Measurements from ENCODE around the gene CFD.
"Not testable (repeated sequence)": the region's sequence is repeated elsewhere in the genome, so short reads cannot be mapped to it uniquely, and the experiment has no call there.

CFD gene

DNA sequence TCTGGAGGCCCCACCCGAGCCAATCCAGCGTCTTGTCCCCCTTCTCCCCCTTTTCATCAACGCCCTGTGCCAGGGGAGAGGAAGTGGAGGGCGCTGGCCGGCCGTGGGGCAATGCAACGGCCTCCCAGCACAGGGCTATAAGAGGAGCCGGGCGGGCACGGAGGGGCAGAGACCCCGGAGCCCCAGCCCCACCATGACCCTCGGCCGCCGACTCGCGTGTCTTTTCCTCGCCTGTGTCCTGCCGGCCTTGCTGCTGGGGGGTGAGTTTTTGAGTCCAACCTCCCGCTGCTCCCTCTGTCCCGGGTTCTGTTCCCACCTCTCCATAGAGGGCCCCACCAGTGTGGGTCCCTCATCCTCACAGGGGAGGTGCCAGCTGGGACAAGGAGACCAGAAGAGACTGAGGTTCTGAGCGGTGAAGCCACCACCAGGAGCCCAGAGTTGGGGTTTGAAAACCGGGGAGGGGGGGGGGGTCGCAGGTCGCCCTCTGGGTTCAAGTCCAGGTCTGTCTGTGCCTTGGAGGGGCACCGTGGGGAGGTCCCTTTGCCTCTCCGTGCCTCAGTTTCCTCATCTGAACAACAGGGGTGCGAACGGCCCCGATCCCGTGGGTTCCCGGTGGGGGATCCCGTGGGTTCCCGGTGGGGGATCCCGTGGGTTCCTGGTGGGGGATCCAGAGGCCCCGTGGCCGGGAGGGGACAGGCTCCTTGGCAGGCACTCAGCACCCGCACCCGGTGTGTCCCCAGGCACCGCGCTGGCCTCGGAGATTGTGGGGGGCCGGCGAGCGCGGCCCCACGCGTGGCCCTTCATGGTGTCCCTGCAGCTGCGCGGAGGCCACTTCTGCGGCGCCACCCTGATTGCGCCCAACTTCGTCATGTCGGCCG lies 7.1 kb upstream of the CFD start, which contains the start of gene ELANE:
TSS of gene ELANE (plus strand) at position 168 of the 878 bp plus-strand sequence. CDS start at position 194, 26 bp downstream.
- no peak for DNase-seq (ENCODE audit: low spot score)

DNA sequence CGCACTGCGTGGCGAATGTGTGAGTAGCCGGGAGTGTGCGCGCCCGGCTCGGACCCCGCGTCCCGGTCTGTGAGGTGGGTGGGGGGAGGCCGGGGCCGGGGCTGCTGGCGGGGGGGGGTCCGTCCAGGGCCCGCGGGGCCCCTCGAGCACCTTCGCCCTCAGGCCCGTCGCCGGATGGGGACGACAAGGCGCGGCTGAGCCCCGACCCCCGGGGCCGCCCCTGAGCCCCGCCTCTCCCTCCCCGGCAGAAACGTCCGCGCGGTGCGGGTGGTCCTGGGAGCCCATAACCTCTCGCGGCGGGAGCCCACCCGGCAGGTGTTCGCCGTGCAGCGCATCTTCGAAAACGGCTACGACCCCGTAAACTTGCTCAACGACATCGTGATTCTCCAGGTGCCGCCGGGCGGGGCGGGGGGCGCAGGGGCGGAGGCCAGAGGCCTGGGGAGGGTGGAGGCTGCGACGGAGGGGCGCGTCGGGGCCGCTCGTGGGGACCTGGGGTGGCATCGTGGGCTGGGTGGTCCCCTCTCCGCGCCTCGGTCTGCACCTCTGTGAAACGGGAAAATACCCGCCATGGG lies 6.4 kb upstream of the CFD start:
- DNase-seq (ENCODE audit: low spot score) = no peak

DNA sequence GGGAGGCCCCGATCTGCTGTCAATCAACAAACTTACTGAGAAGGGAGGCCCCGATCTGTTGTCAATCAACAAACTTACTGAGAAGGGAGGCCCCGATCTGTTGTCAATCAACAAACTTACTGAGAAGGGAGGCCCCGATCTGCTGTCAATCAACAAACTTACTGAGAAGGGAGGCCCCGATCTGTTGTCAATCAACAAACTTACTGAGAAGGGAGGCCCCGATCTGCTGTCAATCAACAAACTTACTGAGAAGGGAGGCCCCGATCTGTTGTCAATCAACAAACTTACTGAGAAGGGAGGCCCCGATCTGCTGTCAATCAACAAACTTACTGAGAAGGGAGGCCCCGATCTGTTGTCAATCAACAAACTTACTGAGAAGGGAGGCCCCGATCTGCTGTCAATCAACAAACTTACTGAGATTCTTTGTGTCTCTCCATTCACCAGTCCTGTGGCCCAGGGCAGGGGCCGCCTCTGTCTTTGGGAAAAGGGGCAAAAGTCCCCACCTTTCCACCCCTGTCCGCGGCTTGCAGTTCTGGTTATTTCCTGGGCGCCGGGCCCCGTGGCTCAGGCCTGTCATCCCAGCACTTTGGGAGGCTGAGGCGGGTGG lies 5.7 kb upstream of the CFD start:
- DNase-seq (ENCODE audit: low spot score) = not testable (repeated sequence)

DNA sequence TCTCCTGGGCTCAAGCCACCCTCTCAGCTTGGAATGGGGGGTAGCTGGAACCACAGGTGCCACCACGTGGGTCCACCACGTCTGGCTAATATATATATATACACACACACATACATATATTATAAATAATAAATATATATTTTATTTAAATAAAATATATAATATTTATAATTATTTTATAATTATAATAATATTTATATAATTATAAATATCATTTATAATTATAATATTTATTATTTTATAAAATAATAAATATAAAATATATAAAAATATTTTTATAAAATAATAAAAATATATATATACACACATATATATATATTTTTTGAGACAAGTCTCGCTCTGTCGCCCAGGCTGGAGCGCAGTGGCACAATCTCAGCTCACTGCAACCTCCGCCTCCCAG lies 4.9 kb upstream of the CFD start:
- no peak for DNase-seq (ENCODE audit: low spot score)

DNA sequence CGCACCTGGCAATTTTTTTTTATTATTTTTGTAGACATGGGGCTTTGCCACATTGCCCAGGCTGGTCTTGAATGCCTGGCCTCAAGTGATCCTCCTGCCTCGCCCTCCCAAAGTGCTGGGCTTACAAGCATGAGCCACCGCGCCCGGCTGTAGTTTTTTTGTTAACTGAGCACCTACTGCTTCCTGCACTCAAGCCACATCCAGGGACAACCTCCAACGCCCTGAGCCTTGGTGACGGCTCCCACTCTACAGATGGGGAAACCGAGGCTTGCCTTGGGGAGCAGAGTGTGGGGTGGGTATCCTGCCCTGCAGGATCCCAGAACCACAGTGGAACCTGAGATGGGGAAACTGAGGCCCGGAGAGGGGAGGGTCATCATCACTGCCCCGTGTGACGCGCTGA lies 4.3 kb upstream of the CFD start:
- no peak for DNase-seq (ENCODE audit: low spot score)

DNA sequence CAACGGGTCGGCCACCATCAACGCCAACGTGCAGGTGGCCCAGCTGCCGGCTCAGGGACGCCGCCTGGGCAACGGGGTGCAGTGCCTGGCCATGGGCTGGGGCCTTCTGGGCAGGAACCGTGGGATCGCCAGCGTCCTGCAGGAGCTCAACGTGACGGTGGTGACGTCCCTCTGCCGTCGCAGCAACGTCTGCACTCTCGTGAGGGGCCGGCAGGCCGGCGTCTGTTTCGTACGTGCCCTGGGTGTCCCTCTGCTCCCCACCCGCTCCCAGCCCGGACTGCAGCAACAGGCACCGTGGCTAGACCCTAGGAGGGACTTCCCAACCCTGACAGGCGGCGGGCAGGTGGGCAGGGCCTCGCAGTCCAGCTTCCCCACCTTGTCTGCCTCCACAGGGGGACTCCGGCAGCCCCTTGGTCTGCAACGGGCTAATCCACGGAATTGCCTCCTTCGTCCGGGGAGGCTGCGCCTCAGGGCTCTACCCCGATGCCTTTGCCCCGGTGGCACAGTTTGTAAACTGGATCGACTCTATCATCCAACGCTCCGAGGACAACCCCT lies 3.8 kb upstream of the CFD start:
- no peak for DNase-seq (ENCODE audit: low spot score)

DNA sequence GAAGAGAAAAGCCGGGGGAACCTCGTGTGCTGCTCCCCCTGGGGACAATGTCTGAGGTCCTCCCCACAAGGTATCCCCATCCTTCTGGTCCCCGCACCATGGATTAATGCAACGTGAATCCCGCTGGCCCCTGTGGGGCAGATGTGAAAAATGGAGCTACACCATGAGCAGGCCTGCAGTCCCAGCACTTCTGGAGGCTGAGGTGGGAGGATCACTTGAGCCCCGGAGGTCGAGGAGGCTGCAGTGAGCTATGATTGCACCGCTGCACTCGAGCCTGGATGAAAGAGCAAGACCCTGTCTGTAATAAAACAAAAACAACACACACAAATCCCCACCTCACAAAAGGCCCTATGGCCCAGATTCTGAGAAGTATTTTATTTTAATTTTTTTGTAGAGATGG lies 1.2 kb upstream of the CFD start:
- no peak for DNase-seq (ENCODE audit: low spot score)

DNA sequence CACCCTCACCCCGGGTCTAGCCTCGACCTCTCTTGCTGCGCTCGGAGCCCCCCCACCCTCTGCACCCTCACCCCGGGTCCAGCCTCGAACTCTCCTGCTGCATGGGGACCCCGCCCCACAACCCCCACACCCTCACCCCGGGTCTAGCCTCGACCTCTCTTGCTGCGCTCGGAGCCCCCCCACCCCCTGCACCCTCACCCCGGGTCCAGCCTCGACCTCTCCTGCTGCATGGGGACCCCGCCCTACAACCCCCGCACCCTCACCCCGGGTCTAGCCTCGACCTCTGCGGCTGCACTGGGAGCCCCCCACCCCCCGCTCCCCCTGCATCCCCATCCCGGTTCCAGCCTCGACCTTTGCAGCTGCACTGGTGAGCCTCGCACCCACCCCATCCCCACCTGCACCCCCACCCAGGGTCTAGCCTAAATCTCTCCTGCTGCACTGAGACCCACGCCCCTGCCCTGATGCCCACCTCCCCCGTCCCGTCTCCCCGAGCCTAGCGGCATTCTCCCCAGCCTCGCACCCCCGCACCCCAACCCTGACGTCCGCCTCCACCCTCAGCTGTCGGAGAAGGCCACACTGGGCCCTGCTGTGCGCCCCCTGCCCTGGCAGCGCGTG lies 1.8 kb downstream of the CFD start:
- no peak for DNase-seq (ENCODE audit: low spot score)

DNA sequence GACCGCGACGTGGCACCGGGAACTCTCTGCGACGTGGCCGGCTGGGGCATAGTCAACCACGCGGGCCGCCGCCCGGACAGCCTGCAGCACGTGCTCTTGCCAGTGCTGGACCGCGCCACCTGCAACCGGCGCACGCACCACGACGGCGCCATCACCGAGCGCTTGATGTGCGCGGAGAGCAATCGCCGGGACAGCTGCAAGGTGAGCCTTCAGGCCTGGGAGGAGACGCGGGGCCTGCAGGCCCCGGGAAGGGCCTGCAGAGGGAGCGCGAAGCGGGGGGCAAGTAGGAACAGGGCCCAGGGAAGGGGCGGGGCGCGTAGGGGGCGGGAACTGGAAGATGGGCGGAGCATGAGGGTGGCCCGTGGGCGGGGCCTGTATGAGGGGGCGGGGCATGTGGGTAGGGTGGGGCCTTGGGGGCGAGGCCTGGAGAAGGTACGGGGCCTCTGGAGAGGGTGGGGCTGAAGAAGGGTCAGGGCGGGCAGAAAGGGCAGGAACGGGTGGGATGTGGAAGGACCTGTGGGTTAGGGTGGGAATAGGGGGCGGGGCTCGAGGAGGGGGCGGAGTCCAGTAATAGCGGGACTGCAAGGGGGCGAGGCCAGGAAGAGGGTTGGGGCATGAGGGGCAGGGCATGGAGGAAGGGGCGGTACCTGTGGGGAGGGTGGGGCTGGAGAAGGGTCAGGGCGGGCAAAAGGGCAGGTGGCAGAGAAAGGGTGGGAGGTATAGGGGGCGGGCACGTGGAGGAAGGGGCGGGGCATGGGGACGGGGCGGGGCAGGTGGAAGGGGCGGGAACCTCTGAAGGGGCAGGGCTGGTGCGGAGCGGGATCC lies 2.5 kb downstream of the CFD start:
- DNase-seq (ENCODE audit: low spot score) = peak; percentile 40

DNA sequence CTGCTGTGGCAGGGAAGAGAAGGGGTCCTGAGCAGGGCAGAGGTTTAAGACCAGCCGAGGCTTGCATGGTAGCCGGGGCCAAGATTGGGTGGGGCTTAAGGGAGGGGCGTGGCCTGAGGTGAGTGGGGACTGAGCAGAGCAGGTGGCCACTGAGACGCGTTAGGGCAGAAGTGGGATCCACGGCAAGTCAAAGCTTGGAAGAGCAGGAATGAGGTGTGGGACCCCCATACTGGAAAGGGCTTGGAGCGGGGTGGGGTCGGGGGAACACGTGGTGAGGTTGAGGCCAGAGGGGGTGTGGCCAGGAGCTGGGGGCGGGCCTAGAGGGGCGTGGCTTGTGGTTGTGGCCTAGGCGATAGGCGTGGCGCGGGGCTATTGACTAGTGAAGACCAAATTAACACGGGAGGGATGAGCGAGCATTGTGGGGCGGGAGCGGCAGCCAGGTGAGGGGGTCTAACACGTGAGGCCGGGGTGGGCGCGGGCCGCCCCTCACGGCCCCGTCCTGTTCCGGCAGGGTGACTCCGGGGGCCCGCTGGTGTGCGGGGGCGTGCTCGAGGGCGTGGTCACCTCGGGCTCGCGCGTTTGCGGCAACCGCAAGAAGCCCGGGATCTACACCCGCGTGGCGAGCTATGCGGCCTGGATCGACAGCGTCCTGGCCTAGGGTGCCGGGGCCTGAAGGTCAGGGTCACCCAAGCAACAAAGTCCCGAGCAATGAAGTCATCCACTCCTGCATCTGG lies 3.3 kb downstream of the CFD start:
- DNase-seq (ENCODE audit: low spot score) = peak; percentile 64

DNA sequence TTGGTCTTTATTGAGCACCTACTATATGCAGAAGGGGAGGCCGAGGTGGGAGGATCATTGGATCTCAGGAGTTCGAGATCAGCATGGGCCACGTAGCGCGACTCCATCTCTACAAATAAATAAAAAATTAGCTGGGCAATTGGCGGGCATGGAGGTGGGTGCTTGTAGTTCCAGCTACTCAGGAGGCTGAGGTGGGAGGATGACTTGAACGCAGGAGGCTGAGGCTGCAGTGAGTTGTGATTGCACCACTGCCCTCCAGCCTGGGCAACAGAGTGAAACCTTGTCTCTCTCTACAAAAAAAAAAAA lies 3.8 kb downstream of the CFD start:
- DNase-seq (ENCODE audit: low spot score) = no peak

DNA sequence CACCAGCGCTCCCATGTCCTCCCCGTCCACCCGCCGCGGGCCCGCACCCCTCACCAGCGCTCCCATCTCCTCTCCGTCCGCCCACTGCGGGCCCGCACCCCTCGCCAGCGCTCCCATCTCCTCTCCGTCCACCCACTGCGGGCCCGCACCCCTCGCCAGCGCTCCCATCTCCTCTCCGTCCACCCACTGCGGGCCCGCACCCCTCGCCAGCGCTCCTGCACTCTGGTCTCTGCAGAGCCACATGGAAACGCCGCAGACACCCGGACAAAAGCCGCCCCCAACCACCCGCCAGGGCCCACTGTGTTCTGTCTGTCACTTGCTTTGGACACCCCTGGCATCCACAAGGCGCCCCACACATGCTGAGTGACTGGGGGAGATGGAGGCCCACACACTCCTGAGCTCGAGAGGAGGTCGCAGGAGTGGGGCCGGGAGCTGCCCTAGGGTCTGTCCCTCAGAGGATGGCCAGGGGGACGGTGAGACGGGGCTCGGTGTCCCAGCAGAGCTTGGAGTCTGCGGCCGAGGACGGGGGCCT lies 7.4 kb downstream of the CFD start:
- no peak for DNase-seq (ENCODE audit: low spot score)

DNA sequence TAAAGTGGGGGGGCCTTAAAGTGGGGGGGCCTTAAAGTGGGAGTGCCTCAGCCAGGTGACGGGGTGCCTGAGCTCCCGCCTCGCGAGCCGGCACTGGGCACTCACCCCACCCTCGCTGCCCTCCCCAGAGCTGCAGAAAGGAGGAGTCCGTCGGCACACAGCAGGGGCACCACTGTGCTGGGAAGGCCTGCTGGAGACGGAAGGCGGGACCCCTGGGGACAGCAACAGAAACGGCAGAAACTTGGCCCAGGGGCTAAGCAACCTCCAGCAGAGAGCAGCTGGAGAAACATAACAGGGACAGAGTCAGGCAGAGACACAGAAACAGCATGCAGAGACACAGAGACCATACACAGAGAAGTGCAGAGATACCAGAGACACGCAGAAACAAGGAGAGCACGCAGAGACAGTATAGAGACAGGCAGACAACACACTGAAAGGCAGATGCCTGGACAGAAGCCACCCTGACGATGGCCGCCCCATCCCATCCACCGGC lies 7.9 kb downstream of the CFD start:
- no peak for DNase-seq (ENCODE audit: low spot score)

DNA sequence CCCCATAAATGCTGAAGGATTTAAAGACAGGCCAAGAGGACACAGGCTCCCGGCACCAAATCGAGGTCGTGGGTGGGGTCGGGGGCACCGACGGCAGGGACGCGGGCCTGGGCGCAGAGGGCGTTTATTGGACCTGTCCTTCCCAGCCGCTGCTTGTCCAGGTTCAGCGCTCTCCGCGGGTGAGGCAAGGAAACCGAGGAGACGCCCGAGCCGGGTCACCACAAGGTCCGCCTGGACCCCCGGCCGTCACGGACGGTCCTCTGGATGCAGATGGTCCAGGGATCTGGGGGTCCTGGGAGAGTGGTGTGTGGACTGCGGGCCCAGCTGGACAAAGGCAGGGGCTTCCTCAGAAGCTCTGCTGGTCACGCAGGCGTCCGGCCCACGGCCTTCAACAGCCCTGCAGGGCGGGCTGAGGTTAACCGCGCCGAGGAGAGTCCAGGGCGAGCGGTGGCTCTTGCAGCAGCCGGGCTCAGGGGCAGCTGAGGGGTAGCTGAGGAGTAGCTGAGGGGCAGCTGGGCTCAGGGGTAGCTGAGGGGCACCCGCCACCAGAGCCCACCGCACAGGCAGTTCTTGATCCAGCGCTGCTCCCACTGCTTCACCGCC lies 8.5 kb downstream of the CFD start:
- DNase-seq (ENCODE audit: low spot score) = no peak

DNA sequence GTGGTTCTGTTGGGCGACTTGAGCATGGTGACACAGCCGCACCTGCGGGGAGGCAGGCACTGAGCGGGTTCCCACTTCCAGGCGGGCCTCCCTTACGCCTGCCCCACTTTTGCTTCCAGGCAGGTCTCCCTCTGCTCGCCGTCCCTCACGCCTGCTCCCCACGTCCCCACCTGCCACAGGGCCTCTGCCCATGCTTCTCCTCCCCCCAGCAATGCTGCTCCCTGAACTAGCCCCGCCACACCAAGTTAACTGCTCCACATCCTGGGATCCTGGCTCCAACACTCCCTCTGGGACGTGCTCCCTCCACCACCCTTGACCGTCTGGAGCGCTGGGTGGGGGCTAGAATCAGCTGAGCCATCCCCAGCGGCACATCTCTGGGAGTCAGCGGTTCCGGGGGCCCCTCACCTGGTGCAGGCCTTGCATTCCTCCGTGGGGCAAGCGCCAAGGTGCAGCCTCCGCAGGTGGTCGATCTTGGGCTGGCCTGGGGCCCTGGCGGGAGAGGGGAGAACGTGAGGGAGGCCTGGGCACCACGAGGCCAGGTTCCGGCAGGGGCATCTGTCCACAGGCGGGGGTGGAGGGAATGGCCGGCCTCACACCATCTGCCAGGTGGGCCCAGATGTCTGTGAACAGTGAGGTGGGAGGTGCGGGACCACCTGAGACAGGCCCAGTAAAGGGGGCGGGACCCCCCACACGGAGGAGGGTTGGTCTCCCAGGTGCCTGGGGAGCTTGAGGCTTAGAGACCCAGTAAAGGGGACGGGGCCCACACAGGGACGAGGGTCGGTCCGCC lies 9.2 kb downstream of the CFD start:
- DNase-seq (ENCODE audit: low spot score) = no peak

DNA sequence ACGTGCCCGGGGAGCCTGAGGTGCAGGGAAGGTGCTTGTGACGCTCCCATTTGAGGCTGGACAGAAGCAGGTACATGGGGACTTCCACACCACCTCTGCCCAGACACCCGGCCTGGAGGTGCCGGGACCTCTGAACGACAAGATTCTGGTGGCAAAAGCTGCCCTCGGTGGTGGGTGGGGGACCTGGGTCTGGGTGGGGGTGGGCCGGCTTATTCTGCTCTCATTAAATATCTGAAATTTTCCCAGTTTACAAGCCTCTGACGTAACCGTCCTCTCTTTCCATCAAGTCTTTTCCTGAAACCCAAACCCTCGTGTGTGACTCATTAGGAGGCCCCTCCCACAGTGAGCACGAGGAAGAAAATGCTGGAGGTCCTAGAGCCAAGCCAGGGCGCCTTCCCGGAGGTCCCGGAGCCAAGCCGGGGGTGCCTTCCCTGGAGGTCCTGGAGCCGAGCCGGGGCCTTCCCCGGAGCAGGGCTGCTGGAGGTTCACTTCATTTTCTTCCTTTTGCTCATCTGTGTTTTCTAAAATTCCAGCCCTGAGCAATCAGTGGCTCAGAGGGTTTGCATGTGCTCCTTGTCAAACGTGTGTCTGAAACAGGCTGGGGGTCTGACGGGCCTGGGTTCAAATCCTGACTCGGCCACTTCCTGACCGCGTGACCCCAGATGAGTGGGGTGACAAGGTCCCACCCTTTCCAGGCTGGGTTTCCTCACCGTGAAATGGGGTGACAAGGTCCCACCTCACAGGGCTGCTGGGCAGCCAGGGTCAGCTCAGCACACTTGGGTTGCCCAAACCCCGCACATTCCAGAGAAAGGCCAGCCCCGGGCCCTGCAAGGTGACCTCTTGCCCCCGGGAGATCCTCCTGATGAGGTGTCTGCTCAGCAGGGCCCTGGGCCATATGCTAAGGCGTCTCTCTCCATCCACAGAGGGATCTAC lies 10.0 kb downstream of the CFD start:
- DNase-seq (ENCODE audit: low spot score) = no peak

DNA sequence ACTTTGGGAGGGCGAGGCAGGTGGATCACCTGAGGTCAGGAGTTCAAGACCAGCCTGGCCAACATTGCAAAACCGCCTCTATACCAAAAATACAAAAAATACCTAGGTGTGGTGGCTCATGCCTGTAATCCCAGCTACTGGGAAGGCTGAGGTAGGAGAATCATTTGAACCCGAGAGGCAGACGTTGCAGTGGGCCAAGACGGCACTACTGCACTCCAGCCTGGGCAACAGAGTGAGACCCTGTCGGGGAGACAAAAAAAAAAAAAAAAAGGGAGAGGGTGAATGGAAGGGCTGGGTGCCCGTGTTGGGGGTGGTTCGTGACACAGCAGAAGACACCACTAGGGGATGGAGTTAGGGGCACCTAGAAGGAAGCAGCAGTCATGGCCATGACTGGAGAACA lies 10.8 kb downstream of the CFD start:
- no peak for DNase-seq (ENCODE audit: low spot score)

DNA sequence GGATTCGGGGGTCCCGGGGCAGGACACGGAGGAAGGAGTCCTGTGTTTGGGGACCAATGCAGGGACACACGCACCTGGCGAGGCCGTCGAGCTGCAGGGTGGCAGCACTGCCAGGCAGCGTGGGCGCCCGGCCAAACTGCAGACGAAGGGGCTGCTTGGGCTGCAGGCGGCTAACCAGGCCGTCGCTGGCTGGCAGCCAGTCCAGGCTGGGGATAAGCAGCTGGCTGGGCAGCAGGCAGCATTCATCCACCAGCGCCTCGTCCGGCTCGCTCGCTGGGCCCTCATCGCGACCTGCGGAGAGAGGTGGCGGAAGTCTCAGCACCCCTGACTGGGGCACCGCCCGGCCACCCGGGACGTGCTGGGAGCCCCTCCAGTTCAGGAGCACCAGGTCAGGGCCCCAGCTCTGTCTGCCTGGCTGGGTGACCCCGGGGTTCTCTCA lies 11.5 kb downstream of the CFD start:
- DNase-seq (ENCODE audit: low spot score) = no peak
